ENCODE data around the gene SPINK2.
A peak's percentile ranks its signal among the peaks of the same experiment; 100 is the strongest.

The SPINK2 gene

DNA sequence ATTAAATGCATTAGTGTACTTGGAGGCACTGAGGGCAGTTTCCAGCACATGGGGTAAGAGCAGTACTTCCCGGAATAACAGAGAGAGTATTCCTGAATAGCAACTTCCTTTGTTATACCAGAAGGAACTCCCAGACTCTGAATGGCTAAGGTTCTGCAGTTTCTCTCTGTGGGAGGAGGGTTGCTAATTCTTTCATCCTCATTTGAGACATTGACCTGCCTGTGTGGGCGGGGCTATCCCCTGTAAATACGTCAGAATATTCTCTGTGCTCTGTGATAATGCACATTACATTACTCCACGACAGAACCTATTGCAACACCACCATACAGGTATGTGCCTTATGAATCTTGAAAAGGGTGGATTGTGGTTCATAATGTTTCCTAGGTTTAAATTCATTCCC lies 52.7 kb downstream of the SPINK2 start:
- CTCF ChIA-PET: no interaction called here
- H3K4me3 ChIP-seq (ENCODE audit: control insufficient read depth in 1 of 7, extremely low read depth in 1 of 7, insufficient read depth in 4 of 7, low read depth in 2 of 7, low read length in 6 of 7): no peak overlapping the region
- DNase-seq: no peak
- WGBS (ENCODE audit: insufficient coverage): 100% methylated on average over 1 of the region's 4 CpGs
- no peak overlapping the region for H3K27ac ChIP-seq (ENCODE audit: insufficient read depth in 1 of 2, low read depth in 1 of 2, low read length in 2 of 2, poor library complexity in 1 of 2, severe bottlenecking in 2 of 2)
- peaks cover 0 to 15% (median 8%) of the 10 kb centered on the region in 4 experiments for H3K4me1 ChIP-seq (ENCODE audit: control extremely low read depth in 1 of 4, control insufficient read depth in 4 of 4, insufficient read depth in 4 of 4, low read length in 3 of 4)
- H3K9me3 ChIP-seq (ENCODE audit: control extremely low read depth in 1 of 5, control insufficient read depth in 4 of 5, insufficient read depth in 2 of 5, low read depth in 1 of 5, low read length in 4 of 5): no peaks in the 10 kb centered on the region
- no peaks in the 10 kb centered on the region for H3K36me3 ChIP-seq (ENCODE audit: control insufficient read depth in 4 of 4, insufficient read depth in 4 of 4, low read length in 3 of 4)
- POLR2A ChIA-PET: no interaction called here
- H3K27me3 ChIP-seq (replicated peaks in 2 of 5; ENCODE audit: control insufficient read depth in 4 of 5, insufficient read depth in 5 of 5, low read length in 4 of 5): no peaks in the 10 kb centered on the region

- WGBS (ENCODE audit: insufficient coverage): 60% methylated on average over 1 of the region's 3 CpGs
- Histone ChIP-seq H3K4me3 (ENCODE audit: control insufficient read depth in 1 of 7, extremely low read depth in 1 of 7, insufficient read depth in 4 of 7, low read depth in 2 of 7, low read length in 6 of 7) (no peak overlapping the region), H3K4me1 (ENCODE audit: control extremely low read depth in 1 of 4, control insufficient read depth in 4 of 4, insufficient read depth in 4 of 4, low read length in 3 of 4) (peaks cover 0 to 16% (median 9%) of the 10 kb centered on the region in 4 experiments), H3K36me3 (ENCODE audit: control insufficient read depth in 4 of 4, insufficient read depth in 4 of 4, low read length in 3 of 4) (no peaks in the 10 kb centered on the region), H3K27ac (ENCODE audit: insufficient read depth in 1 of 2, low read depth in 1 of 2, low read length in 2 of 2, poor library complexity in 1 of 2, severe bottlenecking in 2 of 2) (no peak overlapping the region), H3K27me3 (replicated peaks in 2 of 5; ENCODE audit: control insufficient read depth in 4 of 5, insufficient read depth in 5 of 5, low read length in 4 of 5) (no peaks in the 10 kb centered on the region), H3K9me3 (ENCODE audit: control extremely low read depth in 1 of 5, control insufficient read depth in 4 of 5, insufficient read depth in 2 of 5, low read depth in 1 of 5, low read length in 4 of 5) (no peaks in the 10 kb centered on the region)
- ChIA-PET CTCF (interaction anchor here (1.0 kb wide), 1 partner anchor 79 kb away, joined by 3 read pairs; no protein-coding TSS in a partner anchor), POLR2A (no interaction called here)
- DNase-seq: peak in 2 of 3 donors; percentile 20 to 33
Measured at GRCh38 chr4:56768316-56768715, 53.2 kb downstream of the SPINK2 start.

- Histone ChIP-seq H3K9me3 (ENCODE audit: control extremely low read depth in 1 of 5, control insufficient read depth in 4 of 5, insufficient read depth in 2 of 5, low read depth in 1 of 5, low read length in 4 of 5) (no peaks in the 10 kb centered on the region), H3K4me1 (ENCODE audit: control extremely low read depth in 1 of 4, control insufficient read depth in 4 of 4, insufficient read depth in 4 of 4, low read length in 3 of 4) (peaks cover 0 to 16% (median 9%) of the 10 kb centered on the region in 4 experiments), H3K27ac (ENCODE audit: insufficient read depth in 1 of 2, low read depth in 1 of 2, low read length in 2 of 2, poor library complexity in 1 of 2, severe bottlenecking in 2 of 2) (no peak overlapping the region), H3K36me3 (ENCODE audit: control insufficient read depth in 4 of 4, insufficient read depth in 4 of 4, low read length in 3 of 4) (no peaks in the 10 kb centered on the region), H3K4me3 (ENCODE audit: control insufficient read depth in 1 of 7, extremely low read depth in 1 of 7, insufficient read depth in 4 of 7, low read depth in 2 of 7, low read length in 6 of 7) (no peak overlapping the region), H3K27me3 (replicated peaks in 2 of 5; ENCODE audit: control insufficient read depth in 4 of 5, insufficient read depth in 5 of 5, low read length in 4 of 5) (no peaks in the 10 kb centered on the region)
- no peak for DNase-seq
- ChIA-PET POLR2A (no interaction called here), CTCF (interaction anchor here (0.7 to 1.1 kb wide), 4 partner anchors 10 to 224 kb away, joined by 3 read pairs; no protein-coding TSS in a partner anchor)
Measured at GRCh38 chr4:56767567-56767966, 53.9 kb downstream of the SPINK2 start.

GRCh38 chr4:56764775-56765174 lies 56.7 kb downstream of the SPINK2 start:
- no peaks in the 10 kb centered on the region for H3K36me3 ChIP-seq (ENCODE audit: control insufficient read depth in 4 of 4, insufficient read depth in 4 of 4, low read length in 3 of 4)
- ChIA-PET POLR2A (no interaction called here), CTCF (interaction anchor here (1.1 to 1.3 kb wide), 2 partner anchors 11 to 35 kb away, joined by 3 read pairs; no protein-coding TSS in a partner anchor)
- H3K4me1 ChIP-seq (ENCODE audit: control extremely low read depth in 1 of 4, control insufficient read depth in 4 of 4, insufficient read depth in 4 of 4, low read length in 3 of 4): peaks cover 4 to 23% (median 11%) of the 10 kb centered on the region in 4 experiments
- no peaks in the 10 kb centered on the region for H3K27me3 ChIP-seq (replicated peaks in 2 of 5; ENCODE audit: control insufficient read depth in 4 of 5, insufficient read depth in 5 of 5, low read length in 4 of 5)
- H3K9me3 ChIP-seq (ENCODE audit: control extremely low read depth in 1 of 5, control insufficient read depth in 4 of 5, insufficient read depth in 2 of 5, low read depth in 1 of 5, low read length in 4 of 5): no peaks in the 10 kb centered on the region
- no peak overlapping the region for H3K4me3 ChIP-seq (ENCODE audit: control insufficient read depth in 1 of 7, extremely low read depth in 1 of 7, insufficient read depth in 4 of 7, low read depth in 2 of 7, low read length in 6 of 7)
- 98% methylated on average over 4 of the region's 5 CpGs for WGBS (ENCODE audit: insufficient coverage)
- peak in 2 of 3 donors; percentile 26 to 53 for DNase-seq
- no peak overlapping the region for H3K27ac ChIP-seq (ENCODE audit: insufficient read depth in 1 of 2, low read depth in 1 of 2, low read length in 2 of 2, poor library complexity in 1 of 2, severe bottlenecking in 2 of 2)

- WGBS (ENCODE audit: insufficient coverage): 83% methylated on average over 1 of the region's 1 CpG
- ChIA-PET CTCF (interaction anchor here (1.1 to 1.3 kb wide), 2 partner anchors 11 to 36 kb away, joined by 3 read pairs; no protein-coding TSS in a partner anchor), POLR2A (no interaction called here)
Measured at GRCh38 chr4:56764223-56764622, 57.3 kb downstream of the SPINK2 start.

GRCh38 chr4:56762484-56763250 lies 58.8 kb downstream of the SPINK2 start:
- POLR2A ChIA-PET: interaction anchor here (0.6 kb wide), 1 partner anchor 37 kb away, joined by 4 read pairs; no protein-coding TSS in a partner anchor
- CTCF ChIA-PET: interaction anchor here (0.9 to 1.5 kb wide), 4 partner anchors 10 to 39 kb away, joined by 3 to 5 read pairs (median 4); no protein-coding TSS in a partner anchor
- WGBS (ENCODE audit: insufficient coverage): 100% methylated on average over 6 of the region's 10 CpGs
- peak in 1 of 3 donors; percentile 8 for DNase-seq
- peaks cover 14 to 40% (median 27%) of the 10 kb centered on the region in 4 experiments for H3K4me1 ChIP-seq (ENCODE audit: control extremely low read depth in 1 of 4, control insufficient read depth in 4 of 4, insufficient read depth in 4 of 4, low read length in 3 of 4)
- no peak overlapping the region for H3K27ac ChIP-seq (ENCODE audit: insufficient read depth in 1 of 2, low read depth in 1 of 2, low read length in 2 of 2, poor library complexity in 1 of 2, severe bottlenecking in 2 of 2)
- H3K9me3 ChIP-seq (ENCODE audit: control extremely low read depth in 1 of 5, control insufficient read depth in 4 of 5, insufficient read depth in 2 of 5, low read depth in 1 of 5, low read length in 4 of 5): no peaks in the 10 kb centered on the region
- no peaks in the 10 kb centered on the region for H3K36me3 ChIP-seq (ENCODE audit: control insufficient read depth in 4 of 4, insufficient read depth in 4 of 4, low read length in 3 of 4)
- no peaks in the 10 kb centered on the region for H3K27me3 ChIP-seq (replicated peaks in 2 of 5; ENCODE audit: control insufficient read depth in 4 of 5, insufficient read depth in 5 of 5, low read length in 4 of 5)
- no peak overlapping the region for H3K4me3 ChIP-seq (ENCODE audit: control insufficient read depth in 1 of 7, extremely low read depth in 1 of 7, insufficient read depth in 4 of 7, low read depth in 2 of 7, low read length in 6 of 7)

More at GRCh38 chr4:56764223-56764622, 57.3 kb downstream of the SPINK2 start:
- Histone ChIP-seq H3K27ac (ENCODE audit: insufficient read depth in 1 of 2, low read depth in 1 of 2, low read length in 2 of 2, poor library complexity in 1 of 2, severe bottlenecking in 2 of 2) (no peak overlapping the region), H3K4me1 (ENCODE audit: control extremely low read depth in 1 of 4, control insufficient read depth in 4 of 4, insufficient read depth in 4 of 4, low read length in 3 of 4) (peaks cover 4 to 28% (median 11%) of the 10 kb centered on the region in 4 experiments), H3K27me3 (replicated peaks in 2 of 5; ENCODE audit: control insufficient read depth in 4 of 5, insufficient read depth in 5 of 5, low read length in 4 of 5) (no peaks in the 10 kb centered on the region), H3K4me3 (ENCODE audit: control insufficient read depth in 1 of 7, extremely low read depth in 1 of 7, insufficient read depth in 4 of 7, low read depth in 2 of 7, low read length in 6 of 7) (no peak overlapping the region), H3K36me3 (ENCODE audit: control insufficient read depth in 4 of 4, insufficient read depth in 4 of 4, low read length in 3 of 4) (no peaks in the 10 kb centered on the region), H3K9me3 (ENCODE audit: control extremely low read depth in 1 of 5, control insufficient read depth in 4 of 5, insufficient read depth in 2 of 5, low read depth in 1 of 5, low read length in 4 of 5) (no peaks in the 10 kb centered on the region)
- peak in 1 of 3 donors; percentile 16 for DNase-seq

GRCh38 chr4:56760183-56760582 lies 61.3 kb downstream of the SPINK2 start:
- no peaks in the 10 kb centered on the region for H3K27me3 ChIP-seq (replicated peaks in 2 of 5; ENCODE audit: control insufficient read depth in 4 of 5, insufficient read depth in 5 of 5, low read length in 4 of 5)
- ChIA-PET CTCF (interaction anchor here (2.0 kb wide), 1 partner anchor 20 kb away, joined by 5 read pairs; no protein-coding TSS in a partner anchor), POLR2A (no interaction called here)
- H3K4me1 ChIP-seq (ENCODE audit: control extremely low read depth in 1 of 4, control insufficient read depth in 4 of 4, insufficient read depth in 4 of 4, low read length in 3 of 4): peaks cover 20 to 61% (median 42%) of the 10 kb centered on the region in 4 experiments
- H3K27ac ChIP-seq (ENCODE audit: insufficient read depth in 1 of 2, low read depth in 1 of 2, low read length in 2 of 2, poor library complexity in 1 of 2, severe bottlenecking in 2 of 2): no peak overlapping the region
- no peak overlapping the region for H3K4me3 ChIP-seq (ENCODE audit: control insufficient read depth in 1 of 7, extremely low read depth in 1 of 7, insufficient read depth in 4 of 7, low read depth in 2 of 7, low read length in 6 of 7)
- DNase-seq: no peak
- H3K9me3 ChIP-seq (ENCODE audit: control extremely low read depth in 1 of 5, control insufficient read depth in 4 of 5, insufficient read depth in 2 of 5, low read depth in 1 of 5, low read length in 4 of 5): no peaks in the 10 kb centered on the region
- WGBS (ENCODE audit: insufficient coverage): 0% methylated on average over 1 of the region's 1 CpG
- H3K36me3 ChIP-seq (ENCODE audit: control insufficient read depth in 4 of 4, insufficient read depth in 4 of 4, low read length in 3 of 4): no peaks in the 10 kb centered on the region
